Neuronal stem cell (in vitro differentiated cells): ENCODE measurements around the gene LIG1.
A peak's percentile ranks its signal among the peaks of the same experiment; 100 is the strongest.

Source experiments
- DNase-seq: peaks from one replicate; pipeline ENCODE4 v3.0.0-alpha.2; 2013; ENCODE audit warnings: low spot score
- H2AFZ ChIP-seq: one replicate; pipeline ENCODE4 v1.6.1; 2013; ENCODE audit warnings: mild to moderate bottlenecking, low read length, inconsistent platforms
- H2AK5ac ChIP-seq: 2 replicates; pipeline ENCODE4 v1.6.1; 2013; ENCODE audit warnings: low read depth, mild to moderate bottlenecking, inconsistent platforms, low read length, moderate library complexity, mixed read lengths
- H2BK120ac ChIP-seq: 2 replicates; pipeline ENCODE4 v1.6.1; 2013; ENCODE audit warnings: low read depth, mild to moderate bottlenecking, inconsistent platforms, low read length, moderate library complexity, mixed read lengths
- H2BK12ac ChIP-seq: one replicate; pipeline ENCODE4 v1.6.1; 2013; ENCODE audit warnings: low read length, inconsistent platforms
- H2BK15ac ChIP-seq: 2 replicates; pipeline ENCODE4 v1.6.1; 2013; ENCODE audit warnings: mild to moderate bottlenecking, low read length, inconsistent platforms, mixed read lengths
- H2BK5ac ChIP-seq: one replicate; pipeline ENCODE4 v1.6.1; 2013; ENCODE audit warnings: inconsistent platforms, mild to moderate bottlenecking, low read length, moderate library complexity
- H3K14ac ChIP-seq: one replicate; pipeline ENCODE4 v1.6.1; 2013; ENCODE audit warnings: low read length, inconsistent platforms
- H3K18ac ChIP-seq: 2 replicates; pipeline ENCODE4 v1.6.1; 2013; ENCODE audit warnings: low read length, inconsistent platforms
- H3K23ac ChIP-seq: 2 replicates; pipeline ENCODE4 v1.6.1; 2013; ENCODE audit warnings: low read depth, mild to moderate bottlenecking, mixed read lengths, low read length, inconsistent platforms; ENCODE audit not compliant: poor library complexity
- H3K27ac ChIP-seq: replicated peaks from 3 replicates; pipeline ENCODE4 v1.5.1; 2013; ENCODE audit warnings: low read length, inconsistent platforms
- H3K27me3 ChIP-seq, 3 experiments: 2 replicates each; pipeline ENCODE4 v1.6.1; 2013; ENCODE audit warnings: low read length in 3 of 3, mild to moderate bottlenecking in 2 of 3, inconsistent platforms in 1 of 3, low read depth in 1 of 3, mixed read lengths in 1 of 3, moderate library complexity in 1 of 3; ENCODE audit not compliant: control insufficient read depth in 3 of 3, insufficient read depth in 3 of 3
- H3K36me3 ChIP-seq, 2 donors: replicated peaks in 1 of 2; 2 replicates each; pipeline ENCODE4 v1.6.1; 2013; ENCODE audit warnings: low read length in 2 of 2; ENCODE audit not compliant: control insufficient read depth in 2 of 2, insufficient read depth in 2 of 2
- H3K4ac ChIP-seq: 2 replicates; pipeline ENCODE4 v1.6.1; 2013; ENCODE audit warnings: inconsistent platforms, mild to moderate bottlenecking, low read length, moderate library complexity
- H3K4me1 ChIP-seq, 2 donors: 1 replicate in 1 of 2; 2 replicates in 1 of 2; pipeline ENCODE4 v1.6.1; 2013; ENCODE audit warnings: low read length in 2 of 2, low read depth in 1 of 2; ENCODE audit not compliant: control insufficient read depth in 2 of 2, insufficient read depth in 1 of 2
- H3K4me2 ChIP-seq: one replicate; pipeline ENCODE4 v1.6.1; 2013; ENCODE audit warnings: mild to moderate bottlenecking, low read length, inconsistent platforms; ENCODE audit not compliant: insufficient read depth, poor library complexity, severe bottlenecking
- H3K4me3 ChIP-seq, 2 donors: 2 replicates each; pipeline ENCODE4 v1.5.1; 2013; ENCODE audit warnings: low read length in 2 of 2, mild to moderate bottlenecking in 2 of 2, inconsistent platforms in 1 of 2, moderate library complexity in 1 of 2
- H3K79me1 ChIP-seq: one replicate; pipeline ENCODE4 v1.6.1; 2013; ENCODE audit warnings: low read depth, mild to moderate bottlenecking, inconsistent platforms, low read length, moderate library complexity
- H3K9ac ChIP-seq: one replicate; pipeline ENCODE4 v1.6.1; 2013; ENCODE audit warnings: mild to moderate bottlenecking, low read depth, low read length, inconsistent platforms; ENCODE audit not compliant: poor library complexity
- H3K9me3 ChIP-seq, 2 donors: replicated peaks in 1 of 2; 2 replicates each; pipeline versions ENCODE3 to v1.6.1; 2013; ENCODE audit warnings: low read length in 2 of 2, mild to moderate bottlenecking in 2 of 2, inconsistent platforms in 1 of 2, low read depth in 1 of 2, mixed read lengths in 1 of 2, moderate library complexity in 1 of 2; ENCODE audit not compliant: control insufficient read depth in 2 of 2, insufficient read depth in 1 of 2
- H4K8ac ChIP-seq: one replicate; pipeline ENCODE4 v1.6.1; 2013; ENCODE audit warnings: low read depth, mild to moderate bottlenecking, inconsistent platforms, low read length, moderate library complexity
- H4K91ac ChIP-seq: one replicate; pipeline ENCODE4 v1.6.1; 2013; ENCODE audit warnings: low read length, low read depth, mild to moderate bottlenecking, inconsistent platforms; ENCODE audit not compliant: poor library complexity
- WGBS, 2 donors: extraction: QIAGEN DNeasy Blood & Tissue Kit; methylation state at CpG; one replicate each; pipeline ENCODE4 v1.1.7; 2013; ENCODE audit warnings: missing lambda C conversion rate in 2 of 2, mixed read lengths in 1 of 2; ENCODE audit not compliant: insufficient read length in 2 of 2, insufficient replicate concordance in 1 of 2; ENCODE audit errors: extremely low coverage in 2 of 2; 5-methylcytosine and 5-hydroxymethylcytosine counted together

The LIG1 gene

DNA sequence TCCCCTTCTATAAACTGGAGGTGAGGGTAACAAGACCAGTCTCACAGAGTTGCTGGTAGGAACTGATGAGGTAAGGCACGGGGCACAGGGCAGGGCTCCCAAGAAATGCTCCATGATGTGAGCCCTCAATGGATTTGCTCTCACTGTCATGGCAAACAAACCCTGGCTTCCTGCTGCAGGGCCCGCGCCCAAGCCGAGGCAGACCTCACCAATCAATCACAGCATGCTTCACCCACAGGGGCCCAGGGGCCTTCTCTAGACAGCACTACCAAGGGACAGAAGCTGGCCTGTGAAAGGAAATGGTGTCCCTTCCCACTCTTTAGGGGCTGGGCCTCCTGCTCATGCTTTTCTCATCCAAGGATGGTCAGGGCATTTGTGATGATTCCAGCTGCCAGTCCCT, 33.6 kb downstream of the LIG1 start:
- H3K36me3 ChIP-seq = peaks cover 39 to 96% of the 10 kb centered on the region in 2 donors
- no CpG with 5 or more reads among the region's 4 CpGs for WGBS, 2 donors
- no peak overlapping the region for H3K27ac ChIP-seq

DNA sequence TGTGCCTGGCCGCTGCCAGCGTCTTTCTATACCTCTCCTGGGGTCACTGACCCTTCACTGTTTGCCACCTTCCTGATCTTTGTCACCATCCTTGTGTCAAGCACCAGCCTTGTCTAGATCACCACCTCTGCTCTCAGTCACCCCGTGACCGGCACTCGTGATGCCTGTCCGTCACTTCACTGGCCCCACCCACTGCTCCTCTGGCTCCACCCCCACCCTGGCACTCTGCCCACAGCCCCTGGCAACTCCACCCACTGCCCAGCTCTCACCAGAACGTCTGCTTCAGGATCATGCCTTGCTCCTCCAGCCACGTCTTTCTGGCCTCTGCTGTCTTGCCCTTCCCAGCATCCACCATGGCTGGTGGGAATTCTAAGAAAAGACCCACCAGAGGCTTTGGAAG, 34.7 kb downstream of the LIG1 start:
- Histone ChIP-seq H3K9ac (no peak overlapping the region), H3K9me3 (no peaks in the 10 kb centered on the region), H3K79me1 (no peaks in the 10 kb centered on the region), H3K4me2 (no peak overlapping the region), H4K8ac (no peak overlapping the region), H3K18ac (no peak overlapping the region), H2BK5ac (no peak overlapping the region), H2BK120ac (no peak overlapping the region), H3K36me3 (peaks cover 47 to 96% of the 10 kb centered on the region in 2 donors), H2AFZ (no peak overlapping the region), H2AK5ac (no peak overlapping the region), H3K27ac (no peak overlapping the region), H3K23ac (no peak overlapping the region), H2BK12ac (no peak overlapping the region), H3K4me3 (no peak overlapping the region), H3K27me3 (no peaks in the 10 kb centered on the region), H3K4ac (no peak overlapping the region), H3K4me1 (no peaks in the 10 kb centered on the region), H3K14ac (no peak overlapping the region), H2BK15ac (no peak overlapping the region), H4K91ac (no peak overlapping the region)
- no CpG with 5 or more reads among the region's 8 CpGs for WGBS, 2 donors
- no peak for DNase-seq

More for the DNA sequence above, 33.6 kb downstream of the LIG1 start:
- no peak for DNase-seq
- Histone ChIP-seq H3K23ac (no peak overlapping the region), H3K14ac (no peak overlapping the region), H3K18ac (no peak overlapping the region), H3K4me1 (no peaks in the 10 kb centered on the region), H2BK12ac (no peak overlapping the region), H3K9me3 (no peaks in the 10 kb centered on the region), H3K27me3 (no peaks in the 10 kb centered on the region), H2AFZ (no peak overlapping the region), H2BK15ac (no peak overlapping the region), H3K4me3 (no peak overlapping the region), H2BK120ac (no peak overlapping the region), H2AK5ac (no peak overlapping the region), H3K79me1 (no peaks in the 10 kb centered on the region), H3K4ac (no peak overlapping the region), H3K4me2 (no peak overlapping the region), H4K8ac (no peak overlapping the region), H4K91ac (no peak overlapping the region), H2BK5ac (no peak overlapping the region), H3K9ac (no peak overlapping the region)

DNA sequence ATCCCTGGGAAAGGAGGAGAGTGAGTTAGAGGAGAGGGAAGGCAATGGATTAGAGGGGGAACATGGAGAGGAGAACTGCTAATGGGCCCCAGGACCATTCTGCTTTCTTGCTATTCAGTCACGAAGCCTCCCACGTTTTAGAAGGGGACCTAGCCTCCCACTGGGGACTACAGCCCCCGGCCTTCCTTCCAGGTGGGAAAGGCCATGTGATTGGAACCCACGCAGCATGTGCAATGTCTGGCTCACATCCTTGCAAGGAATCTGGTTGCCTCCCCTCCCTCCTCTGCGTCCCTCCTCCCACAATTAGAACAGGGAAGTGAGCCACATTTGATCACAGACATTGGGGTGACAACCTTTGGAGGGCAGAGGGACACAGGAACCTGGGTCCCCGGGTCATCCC, 37.0 kb downstream of the LIG1 start:
- Histone ChIP-seq H3K9me3 (no peaks in the 10 kb centered on the region), H3K23ac (no peak overlapping the region), H2BK12ac (no peak overlapping the region), H4K91ac (no peak overlapping the region), H3K4me1 (no peaks in the 10 kb centered on the region), H2BK5ac (no peak overlapping the region), H3K18ac (no peak overlapping the region), H3K4me3 (no peak overlapping the region), H3K27ac (no peak overlapping the region), H2BK120ac (no peak overlapping the region), H3K79me1 (no peaks in the 10 kb centered on the region), H3K9ac (no peak overlapping the region), H2AK5ac (no peak overlapping the region), H2AFZ (no peak overlapping the region), H3K14ac (no peak overlapping the region), H3K4ac (no peak overlapping the region), H4K8ac (no peak overlapping the region), H2BK15ac (no peak overlapping the region), H3K4me2 (no peak overlapping the region), H3K36me3 (peaks cover 45 to 96% of the 10 kb centered on the region in 2 donors), H3K27me3 (no peaks in the 10 kb centered on the region)
- no CpG with 5 or more reads among the region's 6 CpGs for WGBS, 2 donors
- no peak for DNase-seq

DNA sequence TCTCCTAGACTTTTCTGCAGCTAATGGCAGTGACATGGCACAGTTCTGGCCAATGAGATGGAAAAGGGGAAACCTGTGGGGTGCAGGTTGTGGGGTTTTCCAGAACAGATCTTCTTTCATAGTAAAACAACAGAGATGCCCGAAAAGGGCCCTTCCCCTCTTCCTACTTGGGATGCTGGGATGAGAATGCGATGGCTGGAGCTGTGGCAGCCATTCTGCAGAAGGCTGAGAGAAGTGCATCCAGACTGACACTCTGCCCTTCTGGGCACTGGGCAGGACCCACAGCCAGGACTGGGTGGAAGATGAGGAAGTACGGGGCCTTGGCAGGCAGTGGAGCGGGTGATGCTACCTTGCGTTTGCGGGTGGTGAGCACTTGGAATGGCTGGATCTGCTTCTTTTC, 42.6 kb downstream of the LIG1 start:
- no peak overlapping the region for H2BK12ac ChIP-seq
- no peak overlapping the region for H3K18ac ChIP-seq
- no peaks in the 10 kb centered on the region for H3K27me3 ChIP-seq
- H2BK15ac ChIP-seq = no peak overlapping the region
- no peak for DNase-seq
- no peak overlapping the region for H3K14ac ChIP-seq
- H3K9me3 ChIP-seq = peaks cover 0 to 2% of the 10 kb centered on the region in 2 donors
- H3K4me3 ChIP-seq = no peak overlapping the region
- H3K4me2 ChIP-seq = no peak overlapping the region
- H3K36me3 ChIP-seq = peaks cover 40 to 98% of the 10 kb centered on the region in 2 donors
- peak overlapping the region; percentile 15 for H3K9ac ChIP-seq
- no peaks in the 10 kb centered on the region for H3K79me1 ChIP-seq
- H2BK5ac ChIP-seq = no peak overlapping the region
- peaks cover 3 to 7% of the 10 kb centered on the region in 2 donors for H3K4me1 ChIP-seq
- H2BK120ac ChIP-seq = no peak overlapping the region
- WGBS, 2 donors = no CpG with 5 or more reads among the region's 6 CpGs
- no peak overlapping the region for H3K23ac ChIP-seq
- H3K4ac ChIP-seq = no peak overlapping the region
- no peak overlapping the region for H4K91ac ChIP-seq
- H4K8ac ChIP-seq = no peak overlapping the region
- H3K27ac ChIP-seq = no peak overlapping the region
- no peak overlapping the region for H2AK5ac ChIP-seq
- H2AFZ ChIP-seq = no peak overlapping the region
